ENCODE results near the gene RPL37A.

RPL37A gene

DNA sequence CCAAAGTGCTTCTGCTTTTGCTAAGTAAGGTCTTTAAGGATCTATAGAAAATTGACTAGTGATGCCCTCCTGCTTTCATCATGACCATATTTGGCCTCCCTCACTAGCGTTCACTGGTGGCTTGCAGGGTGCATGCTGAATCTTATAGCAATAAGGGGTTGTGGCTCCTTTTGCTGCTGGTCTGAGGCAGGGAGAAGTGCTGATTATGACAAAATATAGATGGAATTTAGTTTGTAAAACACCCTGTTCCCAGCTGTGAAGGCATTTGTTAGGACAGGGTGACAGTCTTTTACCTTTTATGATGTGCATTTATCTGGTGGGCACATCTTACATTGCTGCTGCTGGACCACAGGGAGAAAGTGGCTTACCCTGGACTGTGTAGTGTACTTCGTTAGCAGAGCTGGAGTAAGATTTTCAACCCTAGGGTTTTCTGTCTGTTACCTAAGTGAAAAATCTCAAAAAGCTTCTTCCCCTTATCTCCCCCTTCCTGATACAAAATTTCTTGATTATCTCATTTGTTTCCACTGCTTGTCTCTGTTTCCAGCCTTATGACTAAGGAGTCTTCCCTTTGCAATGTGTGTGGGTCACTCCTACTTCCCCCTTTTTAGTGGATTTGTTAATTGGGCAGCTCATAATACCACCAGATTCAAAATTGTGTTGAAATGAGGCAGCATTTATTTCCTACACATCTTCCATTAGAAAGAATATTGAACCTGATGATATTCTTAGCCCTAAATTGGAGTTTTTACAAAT, 21.2 kb upstream of the RPL37A start:
- Histone ChIP-seq H3K79me2 (ENCODE audit: insufficient read depth, low read depth) (no peaks in the 10 kb centered on the region), H3K9ac (no peak overlapping the region), H3K36me3 (ENCODE audit: insufficient read depth) (no peaks in the 10 kb centered on the region), H2AFZ (ENCODE audit: low read depth) (no peak overlapping the region), H3K4me2 (no peak overlapping the region), H3K4me1 (ENCODE audit: low read depth, poor library complexity, severe bottlenecking) (no peaks in the 10 kb centered on the region), H3K27me3 (ENCODE audit: insufficient read depth, low read depth) (no peaks in the 10 kb centered on the region), H4K20me1 (ENCODE audit: insufficient read depth) (no peaks in the 10 kb centered on the region), H3K4me3 (IDR thresholded peaks at IDR 0.05; ENCODE audit: insufficient read depth, low read depth, low read length) (no peak overlapping the region), H3K27ac (no peak overlapping the region)
- TF ChIP-seq, protein P1, sequence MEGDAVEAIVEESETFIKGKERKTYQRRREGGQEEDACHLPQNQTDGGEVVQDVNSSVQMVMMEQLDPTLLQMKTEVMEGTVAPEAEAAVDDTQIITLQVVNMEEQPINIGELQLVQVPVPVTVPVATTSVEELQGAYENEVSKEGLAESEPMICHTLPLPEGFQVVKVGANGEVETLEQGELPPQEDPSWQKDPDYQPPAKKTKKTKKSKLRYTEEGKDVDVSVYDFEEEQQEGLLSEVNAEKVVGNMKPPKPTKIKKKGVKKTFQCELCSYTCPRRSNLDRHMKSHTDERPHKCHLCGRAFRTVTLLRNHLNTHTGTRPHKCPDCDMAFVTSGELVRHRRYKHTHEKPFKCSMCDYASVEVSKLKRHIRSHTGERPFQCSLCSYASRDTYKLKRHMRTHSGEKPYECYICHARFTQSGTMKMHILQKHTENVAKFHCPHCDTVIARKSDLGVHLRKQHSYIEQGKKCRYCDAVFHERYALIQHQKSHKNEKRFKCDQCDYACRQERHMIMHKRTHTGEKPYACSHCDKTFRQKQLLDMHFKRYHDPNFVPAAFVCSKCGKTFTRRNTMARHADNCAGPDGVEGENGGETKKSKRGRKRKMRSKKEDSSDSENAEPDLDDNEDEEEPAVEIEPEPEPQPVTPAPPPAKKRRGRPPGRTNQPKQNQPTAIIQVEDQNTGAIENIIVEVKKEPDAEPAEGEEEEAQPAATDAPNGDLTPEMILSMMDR (conservative IDR thresholded peaks at IDR 0.05; ENCODE audit: low read depth, low read length) = no peak

GRCh38 chr2:216478151-216478550, 20.5 kb upstream of the RPL37A start:
- no peak overlapping the region for H2AFZ ChIP-seq (ENCODE audit: low read depth)
- no peaks in the 10 kb centered on the region for H3K27me3 ChIP-seq (ENCODE audit: insufficient read depth, low read depth)
- H3K79me2 ChIP-seq (ENCODE audit: insufficient read depth, low read depth) = no peaks in the 10 kb centered on the region
- no peak overlapping the region for H3K4me3 ChIP-seq (IDR thresholded peaks at IDR 0.05; ENCODE audit: insufficient read depth, low read depth, low read length)
- no peaks in the 10 kb centered on the region for H4K20me1 ChIP-seq (ENCODE audit: insufficient read depth)
- H3K36me3 ChIP-seq (ENCODE audit: insufficient read depth) = no peaks in the 10 kb centered on the region
- H3K9ac ChIP-seq = no peak overlapping the region
- TF ChIP-seq, protein P1 (conservative IDR thresholded peaks at IDR 0.05; ENCODE audit: low read depth, low read length) = no peak
- no peak overlapping the region for H3K27ac ChIP-seq
- H3K4me1 ChIP-seq (ENCODE audit: low read depth, poor library complexity, severe bottlenecking) = no peaks in the 10 kb centered on the region
- no peak overlapping the region for H3K4me2 ChIP-seq

GRCh38 chr2:216478791-216479190, 19.9 kb upstream of the RPL37A start:
- no peak overlapping the region for H3K9ac ChIP-seq
- no peak overlapping the region for H3K4me2 ChIP-seq
- H3K36me3 ChIP-seq (ENCODE audit: insufficient read depth) = no peaks in the 10 kb centered on the region
- no peaks in the 10 kb centered on the region for H3K4me1 ChIP-seq (ENCODE audit: low read depth, poor library complexity, severe bottlenecking)
- H3K79me2 ChIP-seq (ENCODE audit: insufficient read depth, low read depth) = no peaks in the 10 kb centered on the region
- H3K27ac ChIP-seq = no peak overlapping the region
- TF ChIP-seq, protein P1 (conservative IDR thresholded peaks at IDR 0.05; ENCODE audit: low read depth, low read length) = no peak
- H3K27me3 ChIP-seq (ENCODE audit: insufficient read depth, low read depth) = no peaks in the 10 kb centered on the region
- no peak overlapping the region for H3K4me3 ChIP-seq (IDR thresholded peaks at IDR 0.05; ENCODE audit: insufficient read depth, low read depth, low read length)
- no peak overlapping the region for H2AFZ ChIP-seq (ENCODE audit: low read depth)
- H4K20me1 ChIP-seq (ENCODE audit: insufficient read depth) = no peaks in the 10 kb centered on the region

DNA sequence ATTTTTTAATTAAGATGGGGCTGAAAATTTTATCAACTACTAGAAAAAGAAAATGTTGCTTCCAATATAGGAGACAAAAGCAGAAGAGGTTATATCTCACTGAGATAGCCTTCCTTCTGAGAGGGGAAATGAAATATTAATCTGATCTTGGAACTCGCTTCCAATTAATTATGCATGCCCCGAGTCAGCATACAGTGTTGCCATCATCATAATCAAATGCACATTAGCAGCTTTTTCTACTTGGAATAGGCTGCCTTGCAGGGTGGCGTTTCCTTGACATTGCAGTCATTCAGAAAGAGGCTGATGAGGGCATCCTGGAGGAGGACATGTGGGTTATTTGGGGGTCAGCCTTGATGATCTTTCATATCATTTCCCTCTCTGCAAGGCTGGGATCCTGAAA, 18.4 kb upstream of the RPL37A start:
- no peaks in the 10 kb centered on the region for H3K27me3 ChIP-seq (ENCODE audit: insufficient read depth, low read depth)
- no peaks in the 10 kb centered on the region for H3K36me3 ChIP-seq (ENCODE audit: insufficient read depth)
- no peaks in the 10 kb centered on the region for H3K79me2 ChIP-seq (ENCODE audit: insufficient read depth, low read depth)
- no peak overlapping the region for H3K27ac ChIP-seq
- TF ChIP-seq, protein P1 (conservative IDR thresholded peaks at IDR 0.05; ENCODE audit: low read depth, low read length) = no peak
- H3K4me1 ChIP-seq (ENCODE audit: low read depth, poor library complexity, severe bottlenecking) = no peaks in the 10 kb centered on the region
- no peak overlapping the region for H3K9ac ChIP-seq
- H4K20me1 ChIP-seq (ENCODE audit: insufficient read depth) = no peaks in the 10 kb centered on the region
- H3K4me3 ChIP-seq (IDR thresholded peaks at IDR 0.05; ENCODE audit: insufficient read depth, low read depth, low read length) = no peak overlapping the region
- no peak overlapping the region for H3K4me2 ChIP-seq
- H2AFZ ChIP-seq (ENCODE audit: low read depth) = no peak overlapping the region
